HEK293 (cell line): ENCODE measurements around the gene TICRR.

Experiments
- CTCF ChIA-PET: fragments of 350-600 bp; formaldehyde crosslinking; extraction: SDS; loops from one replicate; lab custom pipeline; 2021; ENCODE audit warnings: antibody characterized with exemption; lab: Yijun Ruan, JAX
- POLR2A ChIA-PET: fragments of 300-600 bp; formaldehyde crosslinking; extraction: SDS; loops from one replicate; lab custom pipeline; 2020; ENCODE audit warnings: antibody characterized with exemption, inconsistent platforms; lab: Yijun Ruan, JAX
- H3K27ac ChIP-seq: fragments of 200-500 bp; sonication (Bioruptor generic); 2 replicates; pipeline ENCODE4 v1.5.1; 2014; ENCODE audit warnings: low read depth, low read length, control low read depth, inconsistent platforms; ENCODE audit errors: extremely low read depth
- H3K36me3 ChIP-seq, 2 experiments: fragments of 200-500 bp in 1 of 2; sonication (Bioruptor generic) in 1 of 2; 1 replicate in 1 of 2; 2 replicates in 1 of 2; pipeline ENCODE4 v1.5.1; 2014 to 2017; ENCODE audit warnings: inconsistent platforms in 2 of 2, low read length in 2 of 2; ENCODE audit not compliant: control insufficient read depth in 2 of 2, insufficient read depth in 1 of 2
- H3K4me1 ChIP-seq: fragments of 200-500 bp; sonication (Bioruptor generic); 2 replicates; pipeline ENCODE4 v1.5.1; 2014; ENCODE audit warnings: mild to moderate bottlenecking, low read length, inconsistent platforms; ENCODE audit not compliant: control insufficient read depth, insufficient read depth
- H3K4me3 ChIP-seq: 2 replicates; pipeline ENCODE4 v1.5.1; 2011; ENCODE audit warnings: low read depth, mild to moderate bottlenecking, control low read depth, low read length, moderate library complexity
- H3K9me3 ChIP-seq: fragments of 200-500 bp; sonication (Bioruptor generic); 2 replicates; pipeline ENCODE4 v1.5.1; 2014; ENCODE audit warnings: low read depth, low read length, inconsistent platforms; ENCODE audit not compliant: control insufficient read depth, insufficient read depth
- IKZF3 ChIP-seq: fragments of 450-650 bp; IDR thresholded peaks from 2 replicates; pipeline ENCODE4 v1.5.0; 2018; ENCODE audit warnings: missing biosample characterization, mild to moderate bottlenecking, missing genetic modification characterization, moderate library complexity
- KLF7 ChIP-seq: fragments of 450-650 bp; formaldehyde crosslinking; IDR thresholded peaks from 2 replicates; pipeline ENCODE4 v1.5.1; 2016; ENCODE audit warnings: missing biosample characterization, missing genetic modification characterization, borderline replicate concordance
- KLF8 ChIP-seq: fragments of 450-650 bp; formaldehyde crosslinking; IDR thresholded peaks from 2 replicates; pipeline ENCODE4 v1.5.1; 2016; ENCODE audit warnings: missing biosample characterization, missing genetic modification characterization
- MZF1 ChIP-seq: fragments of 450-650 bp; formaldehyde crosslinking; IDR thresholded peaks from 2 replicates; pipeline ENCODE4 v1.5.1; 2017; ENCODE audit warnings: missing biosample characterization, missing genetic modification characterization, borderline replicate concordance
- REPIN1 ChIP-seq: fragments of 450-650 bp; formaldehyde crosslinking; IDR thresholded peaks from 2 replicates; pipeline ENCODE4 v1.5.1; 2017; ENCODE audit warnings: missing biosample characterization, missing genetic modification characterization, low read depth
- ZBTB1 ChIP-seq: fragments of 450-650 bp; formaldehyde crosslinking; IDR thresholded peaks from 2 replicates; pipeline ENCODE4 v1.5.1; 2016; ENCODE audit warnings: missing biosample characterization, missing genetic modification characterization
- ZBTB17 ChIP-seq: fragments of 450-650 bp; formaldehyde crosslinking; IDR thresholded peaks from 2 replicates; pipeline ENCODE4 v1.5.1; 2016; ENCODE audit warnings: missing biosample characterization, missing genetic modification characterization
- ZNF112 ChIP-seq: fragments of 450-650 bp; formaldehyde crosslinking; IDR thresholded peaks from 2 replicates; pipeline ENCODE4 v1.5.0; 2017; ENCODE audit warnings: missing biosample characterization, missing genetic modification characterization
- ZNF221 ChIP-seq: fragments of 450-650 bp; formaldehyde crosslinking; IDR thresholded peaks from 2 replicates; pipeline ENCODE4 v1.5.1; 2017; ENCODE audit warnings: missing biosample characterization, missing genetic modification characterization, borderline replicate concordance
- ZNF239 ChIP-seq: fragments of 450-650 bp; formaldehyde crosslinking; IDR thresholded peaks from 2 replicates; pipeline ENCODE4 v1.5.1; 2016; ENCODE audit warnings: missing biosample characterization, missing genetic modification characterization
- ZNF248 ChIP-seq: fragments of 450-650 bp; formaldehyde crosslinking; IDR thresholded peaks from 2 replicates; pipeline ENCODE4 v1.5.1; 2017; ENCODE audit warnings: missing biosample characterization, missing genetic modification characterization
- ZNF266 ChIP-seq: fragments of 450-650 bp; formaldehyde crosslinking; IDR thresholded peaks from 2 replicates; pipeline ENCODE4 v1.5.1; 2016; ENCODE audit warnings: missing biosample characterization, missing genetic modification characterization, low read depth
- ZNF366 ChIP-seq: fragments of 450-650 bp; formaldehyde crosslinking; conservative IDR thresholded peaks from 2 replicates; pipeline ENCODE4 v1.5.1; 2016; ENCODE audit warnings: missing biosample characterization, missing genetic modification characterization
- ZNF404 ChIP-seq: fragments of 450-650 bp; formaldehyde crosslinking; IDR thresholded peaks from 2 replicates; pipeline ENCODE4 v1.5.1; 2017; ENCODE audit warnings: missing biosample characterization, missing genetic modification characterization
- ZNF449 ChIP-seq: fragments of 450-650 bp; formaldehyde crosslinking; IDR thresholded peaks from 2 replicates; pipeline ENCODE4 v1.5.1; 2017; ENCODE audit warnings: missing biosample characterization, mild to moderate bottlenecking, missing genetic modification characterization, moderate library complexity
- ZNF473 ChIP-seq: fragments of 450-650 bp; formaldehyde crosslinking; IDR thresholded peaks from 2 replicates; pipeline ENCODE4 v1.5.1; 2017; ENCODE audit warnings: missing biosample characterization, missing genetic modification characterization
- ZNF48 ChIP-seq: fragments of 450-650 bp; formaldehyde crosslinking; IDR thresholded peaks from 2 replicates; pipeline ENCODE4 v1.5.1; 2016; ENCODE audit warnings: missing biosample characterization, missing genetic modification characterization
- ZNF529 ChIP-seq: fragments of 450-650 bp; formaldehyde crosslinking; IDR thresholded peaks from 2 replicates; pipeline ENCODE4 v1.5.1; 2017; ENCODE audit warnings: missing genetic modification characterization, missing biosample characterization; ENCODE audit not compliant: insufficient replicate concordance
- ZNF561 ChIP-seq: fragments of 450-650 bp; IDR thresholded peaks from 2 replicates; pipeline ENCODE4 v1.5.1; 2018; ENCODE audit warnings: missing biosample characterization, missing genetic modification characterization, borderline replicate concordance
- ZNF571 ChIP-seq: fragments of 450-650 bp; formaldehyde crosslinking; IDR thresholded peaks from 2 replicates; pipeline ENCODE4 v1.5.0; 2017; ENCODE audit warnings: missing biosample characterization, missing genetic modification characterization

The TICRR gene

GRCh38 chr15:89657686-89658200 is 82.5 kb downstream of the TICRR start:
- peaks cover 8% of the 10 kb centered on the region; the same call in 1 of the 2 replicates for H3K4me1 ChIP-seq
- H3K36me3 ChIP-seq: peaks cover 0 to 8% of the 10 kb centered on the region in 2 experiments; a peak in 2 of 3 replicates
- CTCF ChIA-PET: interaction anchor here (0.6 to 3.9 kb wide), 6 partner anchors 8 to 630 kb away, joined by 3 to 15 read pairs (median 4); no protein-coding TSS in a partner anchor
- no peaks in the 10 kb centered on the region for H3K9me3 ChIP-seq
- H3K27ac ChIP-seq: no peak overlapping the region
- POLR2A ChIA-PET: interaction anchor here (0.6 to 1.1 kb wide), 2 partner anchors 83 to 411 kb away, joined by 3 read pairs; partner anchors contain the start of gene TICRR
- H3K4me3 ChIP-seq: no peak overlapping the region
- TF ChIP-seq ZBTB17 (tag by site-specific recombination) (peak; percentile 96), KLF7 (tag by site-specific recombination) (no peak)
- TF ChIP-seq, all 188 proteins: peak for 1

GRCh38 chr15:89659295-89659694 is 84.0 kb downstream of the TICRR start:
- CTCF ChIA-PET: interaction anchor here (0.6 to 7.8 kb wide), 3 partner anchors 12 to 215 kb away, joined by 3 to 36 read pairs (median 15); no protein-coding TSS in a partner anchor
- no peak for TF ChIP-seq ZNF571
- no peak for TF ChIP-seq ZBTB1
- TF ChIP-seq ZNF366: peak; percentile 88
- no peak for TF ChIP-seq ZNF239 (tag by site-specific recombination)
- POLR2A ChIA-PET: no interaction called here
- Histone ChIP-seq H3K27ac (no peak overlapping the region), H3K4me1 (peaks cover 6% of the 10 kb centered on the region; the same call in 1 of the 2 replicates), H3K36me3 (no peaks in the 10 kb centered on the region), H3K9me3 (no peaks in the 10 kb centered on the region), H3K4me3 (no peak overlapping the region)

GRCh38 chr15:89660556-89660955 is 85.3 kb downstream of the TICRR start:
- POLR2A ChIA-PET: interaction anchor here (0.5 to 0.6 kb wide), 2 partner anchors 239 to 674 kb away, joined by 8 to 10 read pairs; no protein-coding TSS in a partner anchor
- no peaks in the 10 kb centered on the region for H3K9me3 ChIP-seq
- no peak for TF ChIP-seq MZF1 (tag by site-specific recombination)
- TF ChIP-seq ZNF561 (tag by site-specific recombination): no peak
- no peak for TF ChIP-seq ZNF529
- TF ChIP-seq ZNF248 (tag by site-specific recombination): no peak
- TF ChIP-seq ZNF449 (tag by site-specific recombination): no peak
- no peak for TF ChIP-seq ZNF404
- TF ChIP-seq KLF8 (tag by site-specific recombination): no peak
- TF ChIP-seq REPIN1 (tag by site-specific recombination): no peak
- no peak for TF ChIP-seq ZNF112
- TF ChIP-seq IKZF3 (tag by site-specific recombination): no peak
- no peak for TF ChIP-seq ZNF48 (tag by site-specific recombination)
- no peak for TF ChIP-seq ZNF221 (tag by site-specific recombination)
- no peak for TF ChIP-seq ZNF473 (tag by site-specific recombination)
- no peak for TF ChIP-seq ZNF266 (tag by site-specific recombination)
- no peak overlapping the region for H3K4me3 ChIP-seq
- H3K27ac ChIP-seq: no peak overlapping the region
- peaks cover 3% of the 10 kb centered on the region; the same call in 1 of the 2 replicates for H3K4me1 ChIP-seq
- CTCF ChIA-PET: interaction anchor here (0.8 to 7.8 kb wide), 3 partner anchors 10 to 14 kb away, joined by 3 to 36 read pairs (median 31); no protein-coding TSS in a partner anchor
- H3K36me3 ChIP-seq: no peaks in the 10 kb centered on the region
